GM20431 (cell line): ENCODE results near the gene ZDHHC14.

Experiments
- in situ Hi-C: fragments of 300-500 bp; cut with MseI, MboI; formaldehyde crosslinking; loops from one replicate; pipeline ENCODE4 v1.15.0; 2020; ENCODE audit warnings: low sequenced_read_pairs; ENCODE audit not compliant: unreplicated experiment

ZDHHC14 gene

DNA sequence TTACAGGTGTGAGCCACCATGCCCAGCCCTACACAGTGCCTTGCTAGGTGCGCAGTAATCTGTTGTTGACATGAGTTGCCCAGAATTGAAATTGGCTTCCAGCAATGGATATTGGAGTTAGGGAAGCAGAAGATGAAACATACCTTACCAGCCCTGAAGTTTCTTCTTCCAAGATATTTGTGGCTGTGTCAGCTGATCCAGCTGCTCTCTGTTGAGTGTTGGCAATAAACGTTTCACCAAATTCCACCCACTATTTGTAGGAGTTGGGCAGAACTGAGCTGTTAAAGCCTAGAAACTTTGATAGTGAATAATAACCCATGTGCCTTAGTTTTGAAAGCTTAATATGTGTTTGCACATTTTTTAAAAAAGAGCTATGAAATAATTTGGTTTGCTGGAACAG, 223.8 kb downstream of the ZDHHC14 start:
- in situ Hi-C loops: no loop called here

DNA sequence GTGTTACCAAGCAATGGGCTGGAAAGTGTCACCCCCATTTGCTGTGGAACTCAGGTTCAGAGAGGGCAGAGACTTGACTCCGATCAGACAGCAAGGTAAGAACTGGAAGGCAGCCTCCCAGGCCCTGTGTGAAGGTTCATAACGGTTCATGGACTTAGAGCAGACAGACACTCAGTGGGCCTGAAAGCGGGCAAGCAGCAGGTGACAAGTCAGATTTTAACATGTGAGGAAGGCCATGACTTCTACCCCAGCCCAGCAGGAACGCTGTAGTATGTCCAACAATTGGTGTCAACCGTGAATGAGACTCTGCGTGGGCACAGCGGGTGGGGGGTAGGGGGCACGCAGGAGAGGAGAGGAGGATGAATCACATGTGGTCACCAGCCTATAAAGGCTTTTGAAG, 224.5 kb downstream of the ZDHHC14 start:
- in situ Hi-C loops: no loop called here

DNA sequence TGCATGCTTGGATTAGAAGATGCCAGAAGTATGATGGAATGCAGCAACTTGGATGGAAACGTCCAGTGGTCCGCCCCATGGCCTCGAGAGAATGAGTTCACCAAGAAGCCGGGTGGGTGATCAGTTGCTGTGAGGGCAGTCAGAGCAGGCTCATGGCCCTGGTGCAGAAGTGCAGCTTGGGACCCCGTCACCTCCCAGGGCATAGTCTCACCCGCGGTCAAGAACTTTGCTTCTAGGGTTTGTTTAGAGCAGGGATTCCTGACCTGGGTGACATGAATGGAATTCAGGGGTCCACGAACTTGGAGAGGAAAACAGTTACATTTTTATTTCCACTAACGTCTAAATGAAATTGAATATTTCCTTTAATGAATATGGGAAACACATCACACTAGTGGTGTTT, 225.5 kb downstream of the ZDHHC14 start:
- in situ Hi-C loops: no loop called here

DNA sequence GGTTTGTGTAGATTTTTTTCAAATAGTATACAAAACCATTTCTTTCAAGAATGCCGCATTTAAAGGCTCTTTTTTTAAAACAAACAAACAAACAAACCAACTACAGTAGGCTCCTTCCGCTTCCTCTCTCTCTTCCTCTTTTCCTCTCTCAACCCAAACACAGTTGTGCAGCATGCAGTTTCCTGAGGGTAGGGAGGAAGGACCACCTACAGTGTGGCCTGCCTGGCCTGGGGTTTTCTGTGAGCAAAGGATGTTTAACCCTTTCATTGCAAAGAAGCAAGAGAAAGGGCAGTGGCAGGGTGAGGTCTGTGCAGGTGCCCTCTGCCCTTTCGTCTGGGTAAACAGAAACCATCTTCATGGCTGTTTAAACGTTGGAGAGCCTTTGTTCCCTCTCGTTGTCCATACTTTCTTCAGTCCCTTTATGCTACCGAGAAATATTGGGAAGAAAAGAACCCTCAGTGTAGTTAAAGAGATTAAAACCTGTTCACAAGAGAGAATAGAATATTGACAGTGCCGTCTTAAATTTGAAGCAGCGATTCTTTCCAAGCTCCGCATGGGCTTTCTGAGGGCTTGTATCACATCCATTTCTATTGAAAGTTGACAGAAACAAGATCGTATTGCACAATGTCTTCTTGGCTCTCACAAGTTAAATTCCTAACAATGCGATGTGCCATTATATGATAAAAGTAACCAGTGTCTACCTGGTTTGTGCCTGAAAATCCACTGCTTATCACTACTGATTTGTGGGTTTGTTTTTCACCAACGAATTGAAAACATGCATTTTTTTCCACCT, 226.5 kb downstream of the ZDHHC14 start:
- in situ Hi-C loops: no loop called here

DNA sequence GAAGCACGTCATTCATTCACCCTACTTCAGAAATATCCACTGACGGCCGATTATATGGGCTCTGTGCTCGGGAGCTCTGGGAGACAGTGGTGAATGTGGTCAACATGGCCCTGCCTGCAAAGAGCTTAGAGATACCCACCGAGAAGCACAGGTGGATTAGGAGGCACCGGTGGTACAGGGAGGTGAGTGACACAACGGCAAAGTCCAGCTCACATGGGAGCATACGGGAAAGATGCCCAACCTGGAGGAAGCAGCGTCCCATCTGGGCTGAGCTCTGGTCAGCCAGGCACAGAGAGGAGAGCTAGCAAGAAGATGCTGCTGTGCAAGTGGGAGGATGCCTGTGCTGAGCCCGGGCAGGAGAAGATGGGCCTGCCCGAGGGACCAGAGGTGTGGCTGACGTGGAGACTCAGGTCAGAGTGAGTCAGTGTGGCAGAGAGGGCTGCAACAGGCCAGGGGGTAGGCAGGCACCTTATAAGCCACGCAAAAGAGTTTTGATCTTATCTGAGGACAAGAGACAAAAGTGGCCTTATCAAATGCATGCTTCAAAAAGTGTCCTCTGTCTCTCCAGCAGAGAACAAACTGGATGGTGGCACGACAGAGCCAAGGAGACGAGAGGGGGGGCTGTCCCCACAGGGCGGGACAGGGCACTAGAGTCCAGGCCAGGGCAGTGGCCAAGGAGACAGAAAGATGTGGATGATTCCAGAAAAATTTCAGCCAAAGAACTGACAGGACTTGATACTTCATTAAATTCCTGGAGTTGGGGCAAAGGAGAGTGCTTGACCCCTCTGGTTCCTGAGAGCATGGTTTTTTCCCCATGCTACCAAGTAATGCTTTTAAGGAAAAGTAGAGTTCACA, 227.5 kb downstream of the ZDHHC14 start:
- in situ Hi-C loops: no loop called here

DNA sequence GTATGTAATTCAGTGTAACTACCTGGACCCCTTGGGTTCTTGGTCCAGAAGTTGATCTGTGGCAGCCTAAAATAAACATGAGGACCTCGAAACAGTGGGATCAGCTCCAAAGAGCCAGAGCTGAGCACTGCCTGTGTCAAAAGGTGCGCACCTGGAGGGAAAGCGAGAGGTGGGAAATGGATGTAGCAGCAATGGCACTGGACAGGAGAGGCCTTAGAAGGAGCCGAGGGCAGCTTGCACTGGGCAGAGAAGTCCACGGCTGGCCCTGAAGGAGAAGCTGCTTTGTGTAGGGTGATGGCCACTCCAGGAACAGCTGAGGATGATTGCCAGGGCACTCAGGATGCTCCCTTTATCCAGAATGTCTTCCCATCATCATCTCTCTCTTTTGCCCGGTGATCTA, 228.1 kb downstream of the ZDHHC14 start:
- in situ Hi-C loops: no loop called here

DNA sequence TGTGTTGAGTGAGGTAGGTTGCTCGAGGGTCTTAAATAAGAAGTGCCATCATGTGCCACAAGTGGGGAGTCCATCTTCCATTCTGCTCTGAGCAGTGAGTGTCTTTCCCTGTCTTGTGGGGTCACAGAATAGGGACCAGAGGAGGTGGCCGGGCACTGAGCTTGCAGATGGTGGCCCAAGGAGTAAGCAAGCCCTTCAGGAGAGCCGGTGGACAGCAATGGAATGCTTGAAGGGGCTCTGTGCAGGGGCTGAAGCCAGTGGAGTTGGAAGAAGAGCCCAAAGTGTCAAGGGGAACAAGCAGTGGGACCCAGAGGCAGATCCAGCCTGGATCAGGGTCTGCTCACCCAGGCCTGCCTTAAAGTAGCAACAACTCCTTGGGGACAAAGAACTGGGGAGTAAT, 228.6 kb downstream of the ZDHHC14 start:
- in situ Hi-C loops: no loop called here

DNA sequence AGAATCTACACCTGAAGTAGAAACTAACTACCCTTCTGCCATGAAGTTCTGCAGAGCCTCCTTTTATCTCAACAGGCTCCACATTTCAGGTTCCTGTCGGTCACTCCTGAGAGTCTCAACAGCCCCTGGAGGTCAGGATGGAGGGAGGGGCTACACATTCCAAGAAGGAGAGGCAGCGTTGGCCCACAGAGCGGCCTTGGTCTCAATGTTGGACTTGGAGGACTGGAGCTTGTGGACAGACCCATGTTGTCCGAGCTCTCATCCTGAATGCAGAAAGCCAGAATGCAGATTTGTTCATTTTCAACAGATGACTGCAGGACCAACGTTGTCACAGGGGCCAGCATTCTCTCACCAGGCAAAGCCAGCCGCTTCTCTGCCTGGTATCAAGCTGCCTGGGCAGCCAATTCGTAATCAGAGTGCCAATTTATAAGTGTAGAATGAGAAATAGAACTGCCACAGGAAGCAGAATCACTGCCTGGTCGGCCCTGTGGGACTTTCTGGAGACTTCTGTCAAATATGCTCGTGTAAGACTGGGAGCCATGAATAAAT, 229.5 kb downstream of the ZDHHC14 start:
- in situ Hi-C loops: no loop called here

DNA sequence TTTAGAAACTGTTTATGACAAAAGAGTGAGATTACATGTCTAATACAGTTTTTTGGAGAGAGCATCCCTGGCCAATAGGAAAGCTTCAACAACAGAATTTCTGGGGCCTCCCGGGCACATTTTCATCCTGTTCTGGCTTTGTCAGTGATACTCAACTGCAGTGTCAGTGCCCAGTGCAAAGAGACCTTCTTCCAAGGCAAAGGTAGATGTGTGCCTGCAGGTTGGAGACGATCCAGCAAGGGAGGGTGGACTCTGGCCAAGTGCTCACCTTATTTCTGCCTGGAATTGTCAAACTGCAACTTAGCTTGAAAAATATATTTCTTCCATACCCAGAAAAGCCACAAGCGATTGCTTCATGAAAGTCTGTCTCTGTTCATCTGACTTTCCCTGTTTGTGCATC, 230.4 kb downstream of the ZDHHC14 start:
- in situ Hi-C loops: no loop called here

DNA sequence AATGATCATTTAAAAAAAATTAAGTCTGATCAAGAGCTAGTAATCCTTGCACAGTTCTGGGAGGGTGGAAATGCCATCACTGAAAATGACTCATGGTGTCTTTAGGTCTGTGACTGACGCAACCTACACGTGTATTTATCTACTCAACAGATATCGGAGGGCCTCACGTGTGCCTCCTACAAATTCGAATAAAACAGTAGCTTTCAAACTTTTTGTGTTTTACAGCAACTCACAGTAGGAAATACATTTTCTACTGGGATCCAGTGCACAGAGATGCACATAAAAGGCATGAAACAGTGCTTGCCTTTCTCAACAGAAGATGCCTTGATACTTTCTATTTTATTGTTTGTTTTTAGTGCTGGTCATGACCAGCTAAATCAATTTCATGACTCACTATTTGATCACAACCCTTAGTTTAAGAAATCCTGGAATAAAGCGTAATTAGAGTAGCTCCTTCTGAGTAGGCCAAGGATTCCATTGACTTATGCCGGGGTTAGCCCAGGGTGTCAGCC, 232.1 kb downstream of the ZDHHC14 start:
- in situ Hi-C loops: no loop called here

DNA sequence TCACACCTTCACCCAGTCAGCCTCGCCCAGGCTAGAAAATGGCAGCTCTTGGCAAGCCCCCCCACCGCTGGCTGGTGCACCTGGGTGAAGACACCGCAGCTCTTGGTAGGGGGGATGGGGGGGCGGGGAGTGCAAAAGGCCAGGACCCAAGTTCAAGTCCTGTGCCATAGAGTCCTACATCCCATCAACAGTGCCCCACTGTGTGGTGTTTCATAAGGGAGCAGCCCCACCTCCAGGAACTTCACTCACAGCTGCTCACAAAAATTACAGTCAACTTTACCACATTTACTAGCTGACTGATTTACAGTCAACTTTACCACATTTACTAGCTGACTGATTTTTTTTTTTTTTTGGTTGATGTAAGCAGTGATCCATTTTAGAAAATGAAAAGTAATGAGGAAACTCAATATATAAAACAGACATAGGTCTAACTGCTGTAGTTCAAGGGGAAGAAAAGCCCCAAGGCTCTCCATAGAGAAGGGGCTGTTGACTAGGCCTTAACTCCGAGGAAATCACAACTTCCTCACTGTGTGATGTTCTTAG, 233.1 kb downstream of the ZDHHC14 start:
- in situ Hi-C loops: no loop called here

DNA sequence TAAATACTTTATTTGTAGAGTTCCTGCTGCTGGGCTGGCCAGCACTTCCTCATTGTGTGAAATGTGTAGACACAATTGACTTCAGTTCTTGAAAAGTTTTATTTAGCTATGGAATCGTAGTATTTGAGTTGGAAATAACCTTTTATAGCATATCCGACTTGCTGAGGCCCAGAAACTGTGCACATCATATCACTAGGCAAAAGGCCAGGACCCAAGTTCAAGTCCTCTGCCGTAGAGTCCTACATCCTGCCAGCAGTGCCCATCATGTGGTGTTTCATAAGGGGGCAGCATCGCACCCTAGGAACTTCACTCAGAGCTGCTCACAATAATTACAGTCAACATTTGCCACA, 234.4 kb downstream of the ZDHHC14 start:
- in situ Hi-C loops: no loop called here

DNA sequence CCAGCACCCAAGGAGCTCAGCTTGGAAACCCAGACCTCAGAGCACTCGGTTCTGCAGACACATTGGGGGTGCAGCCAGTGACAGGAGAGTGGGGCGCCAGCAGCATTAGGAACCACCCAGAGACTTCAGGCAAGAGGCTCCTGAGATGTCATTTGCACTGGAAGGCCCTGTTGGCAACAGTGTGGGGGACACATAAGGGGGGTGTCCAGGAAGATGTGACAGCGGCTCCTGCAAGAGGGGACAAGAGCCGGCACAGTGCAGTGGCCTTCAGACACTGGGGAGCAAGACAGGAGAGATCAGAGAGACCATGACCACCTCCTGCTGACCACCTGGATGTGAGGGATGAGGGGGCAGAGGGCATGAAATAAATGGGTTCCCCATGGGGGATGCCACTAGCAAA, 235.0 kb downstream of the ZDHHC14 start:
- in situ Hi-C loops: no loop called here

DNA sequence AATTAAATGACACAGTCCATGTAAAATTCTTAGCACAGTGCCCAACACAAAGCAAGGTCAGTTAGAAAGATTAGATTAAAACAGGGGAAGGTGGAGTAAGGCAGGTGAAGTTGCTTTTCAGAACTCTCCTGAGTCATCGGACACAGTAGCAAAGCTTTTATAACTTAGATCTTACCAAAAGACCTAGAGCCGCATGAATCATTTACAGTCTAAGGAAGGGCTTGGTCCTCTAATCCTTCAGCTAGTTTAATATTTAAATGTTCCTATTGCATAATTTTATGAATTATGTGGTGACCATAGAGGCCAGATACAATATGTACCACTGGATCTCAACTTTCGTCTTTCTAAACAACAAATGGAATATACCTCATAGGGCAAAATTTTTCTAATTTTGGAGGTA, 240.0 kb downstream of the ZDHHC14 start:
- in situ Hi-C loops: no loop called here

DNA sequence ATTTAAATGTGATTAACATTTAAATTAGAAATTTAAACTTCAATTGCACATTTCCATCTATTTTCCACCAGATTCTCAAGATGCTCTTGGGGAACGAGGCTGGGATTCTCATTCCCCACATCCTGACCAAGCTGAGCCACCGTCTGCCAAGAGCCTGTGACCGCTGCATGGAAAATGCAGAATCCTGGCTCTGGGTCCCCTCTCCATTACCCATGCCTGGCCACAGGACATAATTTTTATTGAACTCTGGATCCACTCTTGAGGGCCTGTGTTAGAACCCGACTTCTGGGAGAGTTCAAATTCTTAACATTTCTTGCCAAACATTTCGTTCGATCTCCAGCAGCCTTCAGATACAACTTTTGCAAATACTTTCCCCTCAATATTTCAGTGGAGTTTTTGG, 240.4 kb downstream of the ZDHHC14 start:
- in situ Hi-C loops: no loop called here

DNA sequence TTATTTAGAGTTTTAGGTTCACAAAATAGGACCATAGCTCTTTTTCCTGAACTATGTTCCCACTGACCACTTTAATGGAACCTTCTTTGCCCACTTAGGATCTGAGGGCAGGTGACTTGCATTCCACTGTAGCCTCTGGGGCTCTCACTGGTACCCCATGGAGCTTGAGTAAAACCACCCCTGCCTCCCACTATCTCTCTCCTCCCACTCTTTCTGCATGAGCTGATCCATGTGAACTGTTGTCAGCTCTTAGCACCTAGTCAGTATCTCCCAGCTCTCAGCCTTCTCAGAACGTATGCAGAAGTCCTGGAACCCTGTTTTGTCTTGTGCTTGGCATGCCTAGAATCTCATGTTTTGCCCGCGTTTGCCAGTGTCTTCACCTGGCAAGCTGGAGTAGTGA, 241.4 kb downstream of the ZDHHC14 start:
- in situ Hi-C loops: no loop called here

DNA sequence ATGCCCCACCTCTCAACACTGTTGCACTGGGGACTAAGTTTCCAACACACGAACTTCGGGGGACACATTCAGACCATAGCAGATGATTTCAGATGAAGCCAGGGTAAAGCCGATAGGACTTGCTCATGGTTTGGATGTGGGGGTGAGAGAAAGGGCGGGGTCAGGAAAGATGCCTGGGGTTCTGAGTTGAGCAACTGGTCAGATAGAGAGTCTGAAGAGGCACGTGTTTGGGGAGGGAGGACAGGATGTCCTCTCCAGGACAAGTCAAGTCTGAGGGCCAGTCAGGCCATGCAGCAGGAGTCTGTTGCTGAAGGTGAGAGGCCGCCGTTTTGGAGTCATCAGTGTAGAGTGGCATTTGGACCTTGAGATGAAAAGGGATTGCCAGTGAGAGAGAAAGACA, 244.1 kb downstream of the ZDHHC14 start:
- in situ Hi-C loops: no loop called here

DNA sequence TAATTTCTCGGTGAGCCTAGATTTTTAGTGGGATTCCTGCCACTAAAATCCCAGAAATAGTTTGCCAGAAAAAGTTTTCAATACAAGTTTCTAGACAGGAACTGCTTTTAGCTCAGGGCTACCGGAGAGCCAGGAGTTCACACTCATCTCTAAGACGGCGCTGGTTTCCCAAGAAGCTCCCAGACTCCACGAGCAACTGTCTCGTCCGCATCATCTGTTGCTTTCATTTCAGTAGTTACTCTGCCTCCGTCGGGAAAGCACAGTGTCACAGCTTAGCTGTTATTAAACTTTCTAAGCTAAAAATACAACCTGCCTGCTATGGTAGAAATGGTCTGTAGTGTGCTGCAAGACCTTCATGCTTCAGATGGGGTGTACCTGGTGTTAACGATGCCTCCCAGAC, 244.8 kb downstream of the ZDHHC14 start:
- in situ Hi-C loops: no loop called here

DNA sequence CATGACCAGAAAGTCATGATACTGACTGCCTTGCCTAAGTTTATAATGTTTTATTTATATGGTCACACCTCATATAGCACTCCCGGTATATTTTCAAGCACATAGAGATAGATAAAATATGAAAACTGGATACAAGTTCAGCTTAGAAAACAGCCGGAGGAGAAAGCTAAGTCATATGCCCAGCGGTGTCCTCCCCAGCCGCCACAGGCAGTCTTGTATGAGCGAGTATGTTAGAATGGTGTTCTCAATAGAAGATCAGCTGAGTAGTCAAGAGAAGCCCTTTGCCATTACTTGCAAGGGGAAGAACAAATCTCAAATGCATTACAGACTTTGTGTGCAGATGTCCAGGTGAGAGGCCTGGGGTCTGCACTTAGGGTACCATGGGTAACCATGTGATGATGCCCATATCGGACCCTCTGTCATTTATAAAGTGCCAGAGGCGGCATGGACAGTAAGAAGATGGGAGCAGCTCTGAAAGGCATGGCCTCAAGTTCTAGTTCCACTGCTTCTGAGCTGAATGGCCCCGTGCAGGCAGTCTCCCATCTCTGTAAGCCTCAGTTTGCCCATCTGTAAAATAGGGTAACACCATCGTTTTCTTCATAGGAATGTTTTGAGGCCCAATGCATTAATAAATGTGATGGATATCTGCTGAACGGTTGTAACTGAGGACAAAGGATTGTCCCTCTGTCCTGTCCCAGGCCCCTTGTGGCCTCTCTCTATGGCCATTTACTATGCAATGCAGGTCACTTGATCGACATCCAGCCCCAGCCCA, 246.4 kb downstream of the ZDHHC14 start:
- in situ Hi-C loops: no loop called here

DNA sequence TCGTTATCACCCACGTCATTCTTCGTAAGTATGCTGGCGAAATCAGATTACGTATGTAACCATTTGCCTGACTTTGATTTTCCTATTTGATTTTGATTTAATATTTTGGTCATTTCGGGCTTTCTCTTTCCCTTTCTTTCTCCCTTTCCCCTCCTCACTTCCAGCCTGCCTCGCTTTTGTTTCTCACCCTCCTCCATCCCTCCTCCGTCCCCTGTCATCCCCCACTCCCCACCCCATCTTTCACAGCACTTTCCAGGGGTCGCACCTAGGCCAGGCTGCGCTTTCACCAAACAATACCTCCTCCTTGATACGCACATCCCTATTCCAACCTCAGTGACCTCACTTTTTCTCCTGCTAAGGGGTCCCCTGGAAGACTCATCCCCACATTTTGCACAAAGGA, 247.5 kb downstream of the ZDHHC14 start:
- in situ Hi-C loops: no loop called here
